HEK293T (cell line): ENCODE results near the gene PSMD9.

Source experiments
- CTCF ChIA-PET: fragments of 350-600 bp; formaldehyde crosslinking; extraction: SDS; loops from one replicate; lab custom pipeline; 2021; ENCODE audit warnings: antibody characterized with exemption, inconsistent platforms; lab: Yijun Ruan, JAX
- POLR2A ChIA-PET: fragments of 350-600 bp; formaldehyde crosslinking; extraction: SDS; loops from one replicate; lab custom pipeline; 2020; ENCODE audit warnings: antibody characterized with exemption, inconsistent platforms; lab: Yijun Ruan, JAX
- DNase-seq: peaks from one replicate; pipeline ENCODE4 v3.0.0; 2012; ENCODE audit warnings: mixed read lengths; ENCODE audit errors: extremely low spot score
- ARNT ChIP-seq: fragments of 450-650 bp; IDR thresholded peaks from 2 replicates; pipeline ENCODE4 v1.6.1; 2017; ENCODE audit warnings: mild to moderate bottlenecking
- BHLHE40 ChIP-seq: fragments of 450-650 bp; IDR thresholded peaks from 2 replicates; pipeline ENCODE4 v1.6.1; 2016; ENCODE audit warnings: mild to moderate bottlenecking, moderate library complexity, borderline replicate concordance
- CTBP1 ChIP-seq: fragments of 450-650 bp; IDR thresholded peaks from 2 replicates; pipeline ENCODE4 v1.6.1; 2016; ENCODE audit warnings: borderline replicate concordance
- ELF4 ChIP-seq: fragments of 450-650 bp; IDR thresholded peaks from 2 replicates; pipeline ENCODE4 v1.6.1; 2017; ENCODE audit warnings: antibody characterized with exemption
- FOXA1 ChIP-seq: fragments of 450-650 bp; IDR thresholded peaks from 2 replicates; pipeline ENCODE4 v1.6.1; 2016; ENCODE audit warnings: mild to moderate bottlenecking
- FOXK2 ChIP-seq: fragments of 450-650 bp; IDR thresholded peaks from 2 replicates; pipeline ENCODE4 v1.6.1; 2016; ENCODE audit warnings: mild to moderate bottlenecking
- FOXM1 ChIP-seq: fragments of 450-650 bp; IDR thresholded peaks from 2 replicates; pipeline ENCODE4 v1.6.1; 2017; ENCODE audit warnings: mild to moderate bottlenecking, borderline replicate concordance
- HDGF ChIP-seq: fragments of 450-650 bp; IDR thresholded peaks from 2 replicates; pipeline ENCODE4 v1.6.1; 2017; ENCODE audit warnings: antibody characterized with exemption, borderline replicate concordance
- L3MBTL2 ChIP-seq: fragments of 450-650 bp; conservative IDR thresholded peaks from 2 replicates; pipeline ENCODE4 v1.6.1; 2016; ENCODE audit warnings: mild to moderate bottlenecking
- LEF1 ChIP-seq: fragments of 450-650 bp; IDR thresholded peaks from 2 replicates; pipeline ENCODE4 v1.6.1; 2017; ENCODE audit warnings: mild to moderate bottlenecking, borderline replicate concordance
- NFRKB ChIP-seq: fragments of 450-650 bp; IDR thresholded peaks from 2 replicates; pipeline ENCODE4 v1.6.1; 2016; ENCODE audit warnings: mild to moderate bottlenecking, moderate library complexity
- PKNOX1 ChIP-seq: fragments of 450-650 bp; IDR thresholded peaks from 2 replicates; pipeline ENCODE4 v1.6.1; 2016
- SP1 ChIP-seq: fragments of 450-650 bp; IDR thresholded peaks from 2 replicates; pipeline ENCODE4 v1.6.1; 2017
- SUZ12 ChIP-seq: fragments of 450-650 bp; IDR thresholded peaks from 2 replicates; pipeline ENCODE4 v1.6.1; 2016; ENCODE audit warnings: mild to moderate bottlenecking
- TARDBP ChIP-seq: fragments of 450-650 bp; IDR thresholded peaks from 2 replicates; pipeline ENCODE4 v1.6.1; 2016
- ZNF384 ChIP-seq: fragments of 450-650 bp; IDR thresholded peaks from 2 replicates; pipeline ENCODE4 v1.6.1; 2016

Gene PSMD9

DNA sequence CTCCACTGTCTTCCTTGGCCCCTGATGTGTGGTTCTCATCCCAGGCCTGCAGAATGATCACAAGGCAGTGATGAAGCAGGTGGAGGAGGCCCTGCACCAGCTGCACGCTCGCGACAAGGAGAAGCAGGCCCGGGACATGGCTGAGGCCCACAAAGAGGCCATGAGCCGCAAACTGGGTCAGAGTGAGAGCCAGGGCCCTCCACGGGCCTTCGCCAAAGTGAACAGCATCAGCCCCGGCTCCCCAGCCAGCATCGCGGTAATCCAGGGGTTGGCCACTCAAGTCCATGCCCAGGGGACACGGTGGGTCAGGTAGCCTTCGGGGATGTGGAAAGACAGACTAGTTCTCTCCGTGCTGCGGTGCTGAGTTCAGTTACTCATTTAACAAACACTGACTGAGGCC is 11.0 kb downstream of the PSMD9 start:
- ChIA-PET CTCF (no interaction called here), POLR2A (no interaction called here)
- TF ChIP-seq TARDBP (no peak), FOXA1 (no peak), BHLHE40 (no peak), FOXK2 (no peak), LEF1 (no peak), SP1 (no peak), FOXM1 (no peak), ZNF384 (no peak), NFRKB (no peak), CTBP1 (no peak), L3MBTL2 (no peak), SUZ12 (no peak), PKNOX1 (no peak), HDGF (no peak)
- DNase-seq, result no peak

DNA sequence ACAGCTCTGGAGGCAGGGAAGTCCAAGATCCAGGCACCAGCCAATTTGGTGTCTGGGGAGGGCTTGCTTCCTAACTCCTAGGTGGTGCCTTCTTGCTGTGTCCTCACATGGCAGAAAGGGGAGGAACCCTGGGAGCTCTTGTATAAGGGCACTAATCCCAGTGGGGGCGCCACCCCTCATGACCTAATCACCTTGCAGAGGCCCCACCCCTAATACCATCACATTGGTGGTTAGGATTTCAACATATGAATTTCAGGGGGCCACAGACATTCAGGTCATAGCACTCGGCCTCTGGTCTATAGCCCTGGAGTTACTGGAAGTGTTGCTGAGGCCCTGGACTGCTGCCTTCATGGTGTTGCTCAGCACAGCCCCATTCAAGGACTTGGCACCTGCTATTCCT is 14.6 kb downstream of the PSMD9 start:
- CTCF ChIA-PET, result no interaction called here
- no peak for TF ChIP-seq FOXK2
- no peak for TF ChIP-seq LEF1
- no peak for DNase-seq
- POLR2A ChIA-PET, result no interaction called here

GRCh38 chr12:121905746-121906145 is 17.2 kb downstream of the PSMD9 start:
- POLR2A ChIA-PET, result no interaction called here
- TF ChIP-seq FOXK2, result no peak
- TF ChIP-seq HDGF, result no peak
- no peak for TF ChIP-seq FOXA1
- TF ChIP-seq SP1, result no peak
- TF ChIP-seq SUZ12, result no peak
- no peak for TF ChIP-seq L3MBTL2
- TF ChIP-seq ARNT, result no peak
- no peak for TF ChIP-seq NFRKB
- TF ChIP-seq TARDBP, result no peak
- TF ChIP-seq ZNF384, result no peak
- no peak for TF ChIP-seq BHLHE40
- no peak for TF ChIP-seq CTBP1
- TF ChIP-seq FOXM1, result no peak
- TF ChIP-seq LEF1, result no peak
- TF ChIP-seq PKNOX1, result no peak
- no peak for TF ChIP-seq ELF4
- CTCF ChIA-PET, result no interaction called here
- DNase-seq, result no peak

DNA sequence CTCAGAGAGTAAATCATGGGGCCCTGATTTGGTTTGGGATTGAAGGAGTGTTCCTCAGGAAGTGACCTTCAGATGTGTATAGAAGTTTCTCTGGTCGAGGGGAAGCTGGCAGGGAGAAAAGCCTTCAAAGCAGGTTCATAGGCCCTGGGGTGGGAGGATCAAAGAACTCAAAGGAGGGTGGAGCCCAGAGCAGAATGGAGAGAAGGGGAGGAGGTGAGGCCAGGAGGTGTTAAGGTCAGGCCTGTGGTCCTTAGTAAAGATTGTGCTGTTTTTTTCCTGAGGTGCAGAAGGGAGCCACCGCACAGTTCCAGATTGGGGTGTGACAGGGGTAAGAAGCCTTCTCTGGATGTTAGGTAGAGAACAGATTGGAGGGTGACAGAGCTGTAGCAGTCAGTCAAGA is 20.1 kb downstream of the PSMD9 start:
- TF ChIP-seq BHLHE40, result no peak
- no peak for TF ChIP-seq TARDBP
- TF ChIP-seq NFRKB, result no peak
- no peak for TF ChIP-seq ELF4
- no peak for TF ChIP-seq PKNOX1
- TF ChIP-seq CTBP1, result no peak
- TF ChIP-seq ZNF384, result no peak
- no peak for TF ChIP-seq SUZ12
- no peak for TF ChIP-seq FOXM1
- no peak for TF ChIP-seq SP1
- TF ChIP-seq FOXA1, result no peak
- TF ChIP-seq HDGF, result no peak
- no peak for TF ChIP-seq LEF1
- no peak for TF ChIP-seq ARNT
- TF ChIP-seq FOXK2, result no peak
- no peak for TF ChIP-seq L3MBTL2
- ChIA-PET CTCF (no interaction called here), POLR2A (no interaction called here)
- DNase-seq, result no peak

- DNase-seq, result no peak
- POLR2A ChIA-PET, result interaction anchor here (1.0 kb wide), 1 partner anchor 24 kb away, joined by 3 read pairs; no protein-coding TSS in a partner anchor
- CTCF ChIA-PET, result no interaction called here
- no peak for TF ChIP-seq HDGF
- no peak for TF ChIP-seq LEF1
- TF ChIP-seq ARNT, result no peak
- no peak for TF ChIP-seq BHLHE40
- no peak for TF ChIP-seq CTBP1
- TF ChIP-seq FOXA1, result no peak
- no peak for TF ChIP-seq NFRKB
- TF ChIP-seq FOXK2, result no peak
- TF ChIP-seq ZNF384, result no peak
- no peak for TF ChIP-seq SUZ12
These were observed 23.4 kb downstream of the PSMD9 start for GRCh38 chr12:121911824-121912585.

DNA sequence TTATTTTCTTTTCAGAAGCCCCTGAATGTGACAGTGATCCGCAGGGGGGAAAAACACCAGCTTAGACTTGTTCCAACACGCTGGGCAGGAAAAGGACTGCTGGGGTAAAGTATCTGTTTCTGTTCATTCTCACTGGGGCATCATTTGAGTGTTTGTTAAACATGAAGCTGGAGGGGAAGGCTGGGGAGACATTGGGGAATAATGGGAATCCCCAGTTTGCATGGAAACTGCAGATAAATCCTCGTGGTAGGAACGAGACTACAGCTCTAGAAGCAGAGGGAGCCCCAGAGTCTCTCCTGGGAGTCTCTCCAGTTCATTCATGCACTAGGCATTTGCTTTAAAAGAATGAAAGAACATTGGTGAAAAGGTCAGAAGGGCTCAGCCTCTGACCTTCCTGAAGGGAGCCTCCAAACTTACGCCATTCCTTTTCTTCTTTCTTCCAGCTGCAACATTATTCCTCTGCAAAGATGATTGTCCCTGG is 27.3 kb downstream of the PSMD9 start:
- DNase-seq, result no peak
- no peak for TF ChIP-seq ARNT
- no peak for TF ChIP-seq PKNOX1
- TF ChIP-seq ZNF384, result no peak
- no peak for TF ChIP-seq L3MBTL2
- no peak for TF ChIP-seq FOXA1
- TF ChIP-seq LEF1, result no peak
- TF ChIP-seq ELF4, result no peak
- TF ChIP-seq NFRKB, result no peak
- no peak for TF ChIP-seq SP1
- TF ChIP-seq CTBP1, result no peak
- no peak for TF ChIP-seq BHLHE40
- no peak for TF ChIP-seq SUZ12
- TF ChIP-seq FOXM1, result no peak
- no peak for TF ChIP-seq FOXK2
- TF ChIP-seq TARDBP, result no peak
- POLR2A ChIA-PET, result no interaction called here
- CTCF ChIA-PET, result interaction anchor here (0.7 to 1.2 kb wide), 3 partner anchors 11 to 113 kb away, joined by 3 to 4 read pairs (median 3); no protein-coding TSS in a partner anchor
